GM18519 (cell line): Measurements from ENCODE around the gene XRRA1.
"Not testable (repeated sequence)": the region's sequence is repeated elsewhere in the genome, so short reads cannot be mapped to it uniquely, and the experiment has no call there.

Source experiments
- ATAC-seq: cut with Tn5 transposase; IDR thresholded peaks from one replicate; pipeline ENCODE4 v1.9.1; 2021; ENCODE audit warnings: mild to moderate bottlenecking, moderate library complexity; ENCODE audit not compliant: unreplicated experiment, low FRiP score

The XRRA1 gene

DNA sequence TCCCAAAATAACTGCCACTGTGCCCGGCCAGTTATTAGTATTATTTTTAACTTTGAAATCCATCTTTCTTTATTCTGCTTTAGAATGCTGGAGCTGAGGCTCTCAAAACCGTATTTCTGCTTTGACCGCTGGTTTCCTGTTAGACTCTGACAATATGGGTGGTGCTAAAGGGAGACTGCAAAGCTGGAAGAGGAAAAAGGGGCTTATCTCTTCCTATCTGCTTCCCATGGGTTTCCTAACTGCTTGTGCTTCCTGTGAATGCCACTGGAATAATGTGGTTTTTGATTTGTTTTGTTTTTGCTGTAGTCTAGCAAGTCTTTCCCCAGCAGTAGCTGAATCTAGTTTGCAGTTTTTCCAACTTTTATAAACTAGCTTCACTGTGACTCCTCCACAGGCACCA, 43.6 kb downstream of the XRRA1 start:
- no peak for ATAC-seq

DNA sequence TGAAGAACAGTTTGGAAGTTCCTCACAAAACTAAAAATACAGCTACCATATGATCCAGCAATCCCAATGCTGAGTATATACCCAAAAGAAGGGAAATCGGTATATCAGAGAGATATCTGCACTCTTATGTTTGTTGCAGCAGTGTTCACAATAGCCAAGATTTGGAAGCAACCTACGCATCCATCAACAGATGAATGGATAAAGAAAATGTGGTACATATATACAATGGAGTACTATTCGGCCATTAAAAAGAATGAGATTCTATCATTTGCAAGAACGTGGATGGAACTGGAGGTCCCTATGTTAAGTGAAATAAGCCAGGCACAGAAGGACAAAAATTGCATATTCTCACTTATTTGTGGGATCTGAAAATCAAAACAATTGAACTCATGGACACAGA, 46.5 kb downstream of the XRRA1 start:
- no peak for ATAC-seq

DNA sequence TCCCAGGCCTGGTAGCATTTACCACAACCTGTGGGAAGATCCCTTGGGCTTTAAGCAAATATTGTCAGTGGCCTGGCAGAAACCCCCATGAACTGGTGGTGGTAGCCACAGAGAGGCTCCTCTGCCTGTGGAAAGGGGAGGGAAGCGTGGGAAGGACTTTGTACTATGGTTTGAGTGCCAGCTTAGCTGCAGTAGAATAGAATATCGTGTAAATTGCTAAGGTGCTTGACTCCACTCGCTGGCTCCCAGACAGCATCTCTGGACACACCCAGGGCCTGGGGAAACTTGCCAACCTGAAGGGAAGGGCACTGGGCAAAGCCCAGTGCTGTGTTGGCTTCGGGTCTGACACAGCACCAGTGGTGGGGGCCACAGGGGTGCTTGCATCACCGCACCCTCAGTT, 52.6 kb downstream of the XRRA1 start:
- ATAC-seq, result no peak

DNA sequence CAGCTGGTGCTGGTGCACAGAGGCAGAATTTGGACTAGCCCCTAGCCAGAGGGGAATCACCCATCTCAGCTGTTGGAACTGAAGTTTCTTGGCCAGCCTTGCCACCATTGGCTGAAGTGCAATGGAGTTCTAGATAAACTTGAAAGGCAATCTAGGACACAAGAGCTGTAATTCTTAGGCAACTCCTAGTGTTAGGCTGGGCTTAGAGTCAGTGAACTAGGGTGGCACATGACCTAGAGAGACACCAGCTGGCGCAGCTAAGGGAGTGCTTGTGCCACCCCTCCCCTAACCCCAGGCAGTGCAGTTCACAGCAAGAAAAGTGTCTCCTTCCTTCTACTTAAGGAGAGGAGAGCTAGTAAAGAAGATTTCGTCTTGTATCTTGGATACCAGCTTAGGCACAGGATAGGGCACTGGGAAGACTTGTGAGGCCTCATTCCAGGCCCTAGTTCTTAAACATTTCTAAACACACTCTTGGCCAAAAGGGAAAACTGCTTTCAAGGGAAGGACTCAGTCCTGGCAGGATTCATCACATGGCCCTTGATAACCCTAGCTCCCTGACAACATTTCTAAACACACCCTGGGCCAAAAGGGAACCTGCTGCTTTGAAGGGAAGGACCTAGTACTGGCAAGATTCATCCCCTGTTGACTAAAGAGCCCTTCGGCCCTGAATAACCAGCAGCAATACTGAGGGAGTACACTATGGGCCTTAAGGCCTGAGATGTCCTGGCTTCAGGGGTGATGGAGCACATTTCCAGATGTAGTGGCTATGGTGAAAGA, 53.4 kb downstream of the XRRA1 start:
- no peak for ATAC-seq

DNA sequence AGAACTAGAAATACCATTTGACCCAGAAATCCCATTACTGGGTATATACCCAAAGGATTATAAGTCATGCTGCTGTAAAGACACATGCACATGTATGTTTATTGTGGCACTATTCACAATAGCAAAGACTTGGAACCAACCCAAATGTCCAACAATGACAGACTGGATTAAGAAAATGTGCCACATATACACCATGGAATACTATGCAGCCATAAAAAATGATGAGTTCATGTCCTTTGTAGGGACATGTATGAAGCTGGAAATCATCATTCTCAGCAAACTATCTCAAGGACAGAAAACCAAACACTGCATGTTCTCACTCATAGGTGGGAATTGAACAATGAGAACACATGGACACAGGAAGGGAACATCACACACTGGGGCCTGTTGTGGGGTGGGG, 55.9 kb downstream of the XRRA1 start:
- not testable (repeated sequence) for ATAC-seq

DNA sequence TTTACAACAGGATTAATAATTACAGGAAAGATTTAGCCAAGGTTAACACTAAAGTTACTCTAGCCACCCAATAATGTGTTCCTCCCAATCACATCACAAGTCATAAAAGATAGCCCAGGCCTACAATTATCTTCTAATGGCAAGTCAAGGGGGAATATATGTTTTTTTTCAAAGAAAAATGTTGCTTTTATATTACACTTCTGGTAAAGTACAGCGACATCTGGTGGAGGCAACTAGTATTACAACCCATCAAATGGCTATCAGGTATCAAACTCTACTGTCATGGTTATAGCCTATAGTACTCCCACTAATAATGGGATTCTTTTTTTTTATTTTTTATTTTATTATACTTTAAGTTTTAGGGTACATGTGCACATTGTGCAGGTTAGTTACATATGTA, 71.8 kb downstream of the XRRA1 start:
- no peak for ATAC-seq

DNA sequence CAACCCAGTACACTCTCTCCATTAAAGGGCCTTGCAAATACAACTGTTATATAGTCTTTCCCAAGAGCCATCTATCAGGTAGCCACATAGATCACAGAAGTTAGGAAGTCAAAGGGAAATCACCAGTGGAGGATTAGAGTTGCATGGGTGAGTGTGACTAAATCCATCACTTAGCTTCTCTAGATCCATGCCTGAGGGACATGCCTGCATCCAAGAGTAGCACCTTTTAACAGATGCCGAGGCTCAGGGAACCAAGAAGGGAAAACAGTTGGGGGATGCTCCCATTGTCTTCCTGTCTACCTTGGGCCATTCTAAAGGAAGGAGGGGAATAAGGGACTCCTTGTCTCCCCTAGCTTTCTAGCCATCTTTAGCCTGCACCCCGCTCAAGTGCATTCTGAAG, 77.9 kb downstream of the XRRA1 start:
- ATAC-seq, result no peak

DNA sequence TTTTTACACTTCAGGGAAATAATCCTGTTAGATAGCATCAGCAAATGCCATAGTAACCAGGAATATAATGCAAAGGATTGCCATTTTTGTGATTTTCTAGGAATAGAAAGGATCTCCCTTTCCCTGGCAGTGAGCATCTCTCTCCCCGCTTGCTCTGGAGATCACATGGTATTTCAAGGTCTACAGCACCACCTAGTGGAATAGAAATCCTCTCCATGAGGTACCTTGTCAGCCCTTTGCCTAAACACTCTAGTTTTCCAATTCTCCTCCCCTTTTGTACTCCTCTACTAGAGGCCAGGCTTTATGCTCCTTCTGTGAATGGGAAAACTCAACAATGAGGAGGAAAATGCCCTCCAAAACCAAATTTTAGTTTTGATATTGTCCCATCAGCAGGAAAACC, 78.4 kb downstream of the XRRA1 start:
- ATAC-seq, result no peak

DNA sequence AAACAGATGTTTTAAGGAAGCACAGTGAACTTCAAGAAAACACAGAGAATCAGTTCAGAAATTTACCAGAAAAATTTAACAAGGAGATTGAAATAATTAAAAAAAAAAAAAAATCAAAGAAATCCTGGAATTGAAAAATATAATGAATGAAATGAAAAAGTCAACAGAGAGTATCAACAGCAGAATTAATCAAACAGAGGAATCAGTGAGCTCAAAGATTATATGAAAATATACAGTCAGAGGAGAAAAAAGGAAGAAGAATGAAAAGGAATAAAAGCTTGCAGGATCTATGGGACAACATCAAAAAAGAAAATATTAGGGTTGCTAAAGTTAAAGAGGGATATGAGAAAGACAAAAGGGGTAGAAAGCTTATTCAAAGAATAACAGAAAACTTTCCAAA, 82.3 kb downstream of the XRRA1 start:
- ATAC-seq, result no peak

DNA sequence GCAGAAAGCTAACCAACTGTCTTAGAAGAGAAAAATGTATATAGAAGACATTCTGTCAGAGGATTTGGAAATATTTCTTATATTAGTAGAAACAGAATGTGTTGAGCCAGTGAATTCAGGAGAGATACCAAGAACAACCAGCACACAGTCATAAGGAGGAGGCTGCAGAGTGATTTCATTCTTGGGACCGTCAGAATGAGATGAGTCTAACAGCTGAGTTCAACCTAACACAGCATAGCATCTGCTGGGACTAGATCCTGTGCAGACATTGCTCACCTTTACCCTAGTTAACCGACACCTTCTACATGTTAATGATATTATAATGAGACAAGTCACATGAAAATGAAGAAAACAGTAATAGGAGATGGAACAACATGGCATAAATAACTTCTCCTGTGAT, 85.5 kb downstream of the XRRA1 start:
- ATAC-seq, result no peak

DNA sequence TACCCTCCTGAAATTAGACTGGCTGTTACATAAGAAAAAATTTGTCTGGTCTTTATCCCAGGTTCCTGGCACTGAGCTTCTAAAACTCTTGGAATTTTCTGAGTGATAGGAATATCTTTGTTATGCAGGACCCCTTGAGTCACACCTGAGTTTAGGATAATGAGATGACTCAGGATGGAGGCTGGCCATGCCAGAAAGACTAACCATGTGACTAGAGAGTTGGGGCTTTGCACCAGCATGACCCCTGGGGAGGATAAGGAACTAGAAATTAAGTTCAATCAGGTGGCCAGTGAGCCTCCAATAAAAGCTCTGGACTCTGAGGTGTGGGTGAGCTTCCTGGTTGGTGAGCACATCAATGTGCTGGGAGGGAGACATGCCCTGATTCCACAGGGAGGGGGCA, 88.1 kb downstream of the XRRA1 start:
- ATAC-seq, result no peak

DNA sequence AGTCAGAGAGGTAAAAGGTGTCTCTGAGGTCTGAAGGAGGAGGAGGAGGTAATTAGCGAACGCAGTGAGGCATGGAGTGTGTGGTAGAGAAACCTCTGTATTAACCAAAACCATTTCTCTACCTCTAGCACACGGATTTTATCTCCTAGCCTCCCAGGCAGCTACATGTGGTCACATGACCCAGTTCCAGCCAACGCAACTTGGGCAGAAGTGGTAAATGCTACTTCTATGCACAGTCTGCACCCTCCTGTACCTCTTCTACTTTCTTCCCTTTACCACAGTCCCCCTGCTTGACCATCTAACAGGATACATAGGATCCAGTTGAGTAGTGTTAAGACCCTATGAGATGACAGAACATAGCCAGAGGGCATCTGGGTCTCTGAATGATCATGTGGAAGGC, 95.7 kb downstream of the XRRA1 start:
- no peak for ATAC-seq

DNA sequence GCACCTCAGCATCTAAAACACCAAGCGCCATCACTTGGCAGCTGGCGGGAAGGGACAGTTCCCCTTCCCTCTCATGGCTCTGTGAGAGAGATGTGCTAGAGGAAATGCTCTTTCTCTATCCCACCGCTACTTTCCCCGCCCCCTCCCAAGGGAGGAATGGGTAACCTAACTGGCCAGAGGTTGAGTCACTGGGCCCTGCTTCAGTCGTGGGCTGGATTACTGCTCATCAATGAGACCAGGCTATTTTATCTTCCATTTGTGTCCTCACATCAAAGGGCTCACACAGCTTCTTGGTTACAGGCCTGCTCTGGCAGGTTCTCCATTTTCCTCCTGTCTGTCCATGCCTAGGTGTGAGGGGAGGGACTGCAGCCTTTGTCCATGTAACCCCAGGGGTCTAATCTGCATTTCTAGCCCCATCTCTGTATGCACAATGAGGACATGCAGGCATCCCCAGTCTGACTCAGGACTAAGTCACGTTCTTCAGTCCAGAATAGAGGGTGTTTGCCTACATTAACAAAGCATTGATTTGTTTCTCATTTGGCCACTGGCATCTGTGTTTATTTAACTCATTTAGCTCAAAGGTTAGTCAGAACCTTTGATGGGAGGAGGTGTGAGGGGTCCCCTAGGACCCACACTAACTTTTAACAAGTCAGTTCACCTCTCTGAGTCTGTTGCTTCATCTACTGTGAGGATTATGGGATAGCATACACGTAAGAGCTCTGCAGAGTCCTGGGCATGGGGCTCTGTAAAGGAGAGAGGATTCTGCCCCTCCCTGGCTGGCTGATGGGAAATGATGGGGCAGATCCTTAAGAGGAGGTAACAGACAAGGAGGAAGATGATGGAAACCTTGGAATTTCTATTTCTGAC, 99.1 kb downstream of the XRRA1 start:
- ATAC-seq, result no peak

DNA sequence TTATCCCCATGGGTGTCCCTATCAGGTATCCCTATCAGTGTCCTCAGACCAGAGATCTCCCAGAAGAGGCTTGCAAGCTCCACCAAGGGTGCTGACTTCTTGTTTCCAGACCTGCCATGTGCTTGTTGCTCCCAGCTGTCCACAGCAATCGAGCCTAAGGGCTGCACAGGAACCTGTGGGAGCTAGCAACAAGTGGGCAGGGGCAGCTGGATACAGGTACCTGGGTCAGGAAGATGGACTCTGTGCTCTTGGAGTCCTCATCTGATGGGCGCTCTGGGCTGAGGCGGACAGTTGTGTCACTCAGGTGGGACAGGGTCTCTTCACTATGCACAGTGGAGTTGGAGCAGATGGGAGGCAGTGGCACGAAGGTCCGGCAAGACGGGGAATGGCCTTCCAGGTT, 101.0 kb downstream of the XRRA1 start:
- ATAC-seq, result no peak

DNA sequence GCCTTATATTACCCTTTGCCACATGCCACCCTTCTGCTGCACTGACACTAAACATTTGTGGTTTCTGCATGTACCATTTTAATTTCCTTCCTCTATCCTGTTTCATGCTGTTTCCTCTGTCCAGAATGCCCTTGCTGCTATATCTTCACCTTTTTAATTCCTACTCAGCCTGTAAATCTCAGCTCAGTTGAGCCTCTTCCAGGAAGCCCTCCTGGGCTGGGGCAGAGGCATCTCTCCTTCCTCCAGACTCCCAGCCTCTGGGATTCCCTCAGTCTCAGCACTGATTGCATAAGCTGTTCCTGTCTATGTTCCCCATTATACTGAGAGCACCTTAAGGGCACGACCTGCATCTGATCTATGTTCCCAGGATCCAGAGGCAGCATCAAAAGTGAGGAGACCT, 101.5 kb downstream of the XRRA1 start:
- ATAC-seq, result no peak

DNA sequence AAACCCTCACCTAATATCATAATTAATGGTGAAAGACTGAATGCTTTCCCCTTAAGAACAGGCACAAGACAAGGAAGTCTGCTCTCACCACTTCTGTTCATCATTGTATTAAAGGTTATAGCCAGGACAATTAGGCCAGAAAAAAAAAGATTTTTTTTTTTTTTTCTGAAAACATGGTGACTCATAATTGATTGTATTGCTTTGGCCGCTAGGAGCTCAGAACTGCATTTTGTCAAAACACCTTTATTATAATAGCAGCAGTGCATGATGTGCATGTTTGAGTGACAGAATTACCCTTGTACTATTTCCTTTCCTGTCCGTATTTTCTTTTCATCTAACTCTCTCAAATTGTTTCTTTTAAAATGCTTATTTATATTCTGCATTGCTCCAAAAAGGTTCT, 102.1 kb downstream of the XRRA1 start:
- no peak for ATAC-seq

DNA sequence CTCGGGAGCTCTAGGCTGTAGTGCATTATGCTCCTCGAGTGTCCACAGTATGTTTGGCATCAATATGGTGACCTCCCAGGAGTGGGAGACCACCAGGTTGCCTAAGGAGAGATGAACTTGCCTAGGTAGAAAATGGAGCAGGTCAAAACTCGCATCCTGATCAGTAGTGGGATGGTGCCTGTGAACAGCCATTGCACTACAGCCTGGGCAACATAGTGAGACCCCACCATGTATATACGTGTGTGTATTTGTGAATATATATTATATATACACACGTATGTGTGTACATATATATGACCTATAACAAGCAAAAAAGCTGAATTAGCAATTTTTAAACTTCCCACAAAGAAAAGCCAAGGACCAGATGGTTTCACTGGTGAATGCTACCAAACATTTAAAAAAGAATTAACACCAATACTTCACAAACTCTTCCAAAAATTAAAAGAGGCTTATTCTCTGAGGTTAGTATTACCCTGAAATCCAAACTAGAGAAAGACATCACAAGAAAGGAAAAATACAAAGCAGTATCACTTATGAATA, 102.8 kb downstream of the XRRA1 start:
- no peak for ATAC-seq

DNA sequence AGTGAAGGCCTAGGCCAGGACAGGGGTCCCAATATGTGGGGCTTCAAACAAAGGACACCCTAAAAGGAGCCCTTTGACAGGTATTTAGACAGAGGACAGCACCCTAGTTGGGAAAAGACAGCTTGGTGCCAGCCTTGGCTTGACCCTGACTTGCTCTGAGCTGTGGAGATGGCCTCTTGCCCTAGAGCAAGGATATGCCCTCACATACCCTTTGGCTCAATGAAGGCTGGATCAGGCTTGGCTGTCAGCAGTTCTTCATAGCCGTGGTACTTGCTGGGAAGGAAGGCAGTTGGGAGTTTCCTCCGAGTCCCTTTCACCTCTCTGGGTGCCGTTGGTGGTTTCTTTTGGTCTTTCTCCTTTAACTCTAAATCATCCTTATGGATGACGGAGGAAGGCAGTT, 104.0 kb downstream of the XRRA1 start:
- ATAC-seq, result no peak

DNA sequence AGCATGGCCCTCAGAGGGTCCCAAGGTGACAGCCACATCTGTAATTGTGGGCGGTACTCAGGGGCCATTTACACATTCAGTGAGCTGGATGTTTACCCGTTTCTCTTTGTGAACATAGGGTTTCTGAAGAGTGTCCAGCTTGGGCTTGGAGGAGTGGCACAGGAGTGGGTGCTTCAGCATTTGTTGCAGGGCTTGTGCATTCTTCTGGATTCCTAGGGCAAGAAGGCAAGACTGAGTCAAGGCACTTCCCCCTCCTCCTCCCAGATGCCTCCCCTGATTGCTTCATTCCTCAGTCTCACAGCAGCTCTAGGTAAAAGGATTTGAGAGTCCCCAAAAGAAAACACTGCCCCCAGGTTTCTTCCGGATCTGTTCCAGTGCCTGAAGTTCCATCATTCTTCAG, 104.8 kb downstream of the XRRA1 start:
- no peak for ATAC-seq

DNA sequence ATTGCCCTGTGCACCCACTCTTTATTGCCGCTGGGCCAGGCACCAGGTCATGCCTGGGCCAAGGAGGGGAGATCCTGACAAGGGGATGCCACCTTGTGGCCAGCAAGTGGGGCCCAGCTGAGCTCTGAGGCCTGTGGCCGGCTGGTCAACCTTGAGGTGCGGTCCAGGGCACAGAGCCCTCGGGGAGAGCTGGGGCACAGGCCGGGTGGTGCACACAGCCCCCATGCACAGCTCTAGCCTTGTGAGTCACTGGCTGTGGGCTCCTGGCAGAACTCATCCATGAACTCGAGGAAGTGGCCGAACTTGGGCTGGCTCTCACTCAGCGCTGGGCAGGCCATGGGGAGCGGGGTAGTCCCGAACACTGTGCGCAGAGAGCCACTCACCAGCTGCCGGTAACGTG, 105.9 kb downstream of the XRRA1 start:
- no peak for ATAC-seq

DNA sequence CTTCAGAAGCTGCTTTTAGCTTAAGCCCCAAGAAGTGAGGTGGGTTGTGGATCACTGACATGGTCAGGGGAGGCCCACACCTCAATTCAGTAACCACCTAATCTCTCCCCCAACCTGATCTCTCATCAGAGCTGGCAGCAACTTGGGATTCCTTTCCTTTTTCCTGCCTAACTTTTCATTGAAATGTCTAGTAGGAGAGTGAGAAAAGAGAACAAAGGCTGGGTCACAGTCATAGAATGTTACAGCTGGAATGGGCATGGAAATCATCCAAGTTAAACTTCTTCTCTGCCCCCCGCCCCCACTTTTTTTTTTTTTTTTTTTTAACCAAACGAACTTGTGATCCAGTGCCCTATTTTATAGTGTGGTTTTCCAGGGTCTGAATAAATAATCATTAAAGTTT, 108.4 kb downstream of the XRRA1 start:
- no peak for ATAC-seq

DNA sequence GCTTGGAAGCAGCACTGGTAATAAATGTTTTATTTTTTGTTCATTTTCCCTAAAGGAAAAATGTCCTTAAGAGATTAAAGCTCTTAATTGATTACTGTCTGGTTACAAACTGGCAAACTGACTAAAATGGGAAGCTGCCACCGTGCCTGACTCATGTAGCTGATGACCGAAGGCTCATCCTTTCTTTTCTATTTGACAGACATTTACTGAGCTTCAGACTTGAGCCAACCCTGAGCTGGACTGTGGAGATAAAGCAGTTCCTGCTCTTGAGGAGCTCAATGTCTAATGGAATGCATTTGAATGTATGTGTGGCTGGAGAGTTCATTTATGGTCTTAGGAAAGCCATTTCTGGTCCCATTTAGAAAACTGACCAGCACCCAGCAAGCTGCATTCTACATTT, 108.9 kb downstream of the XRRA1 start:
- ATAC-seq, result no peak
